WI38 (cell line): Measurements from ENCODE around the gene PPARA.

Experiments
- H3K4me3 ChIP-seq: 2 replicates; pipeline ENCODE4 v1.5.1; 2011; ENCODE audit warnings: low read depth, mild to moderate bottlenecking, control low read depth, low read length
- CTCF ChIP-seq: IDR thresholded peaks from 2 replicates; pipeline ENCODE4 v1.5.1; 2012; ENCODE audit warnings: low read depth, mild to moderate bottlenecking, control low read depth, low read length

PPARA gene

GRCh38 chr22:46292732-46293131, 142.4 kb downstream of the PPARA start:
- no peak overlapping the region for H3K4me3 ChIP-seq
- no peak for TF ChIP-seq CTCF
